HFFc6 (cell line): Measurements from ENCODE around the gene PPP1R14B. TPM values are rescaled to one million over a fixed set of nuclear protein-coding genes. Genes with fewer than 3 reads are reported as not detected.

Experiments
- DNase-seq: peaks from one replicate; pipeline ENCODE4 v3.0.0-alpha.2; 2018
- H3K27ac Mint-ChIP-seq: 2 replicates; pipeline ENCODE4 v1.8.0; 2020; ENCODE audit warnings: mild to moderate bottlenecking, mixed read lengths
- H3K27me3 Mint-ChIP-seq: 2 replicates; pipeline ENCODE4 v1.8.0; 2021; ENCODE audit warnings: mild to moderate bottlenecking, moderate library complexity, mixed read lengths; ENCODE audit not compliant: insufficient read depth
- H3K36me3 Mint-ChIP-seq: 2 replicates; pipeline ENCODE4 v1.8.0; 2021; ENCODE audit warnings: low read depth, mixed read lengths
- H3K4me1 Mint-ChIP-seq: 2 replicates; pipeline ENCODE4 v1.8.0; 2020; ENCODE audit warnings: low read depth, mixed read lengths
- H3K4me3 Mint-ChIP-seq: 2 replicates; pipeline ENCODE4 v1.8.0; 2020; ENCODE audit warnings: mild to moderate bottlenecking, moderate library complexity, mixed read lengths
- H3K9me3 Mint-ChIP-seq: 2 replicates; pipeline ENCODE4 v1.8.0; 2020; ENCODE audit warnings: mild to moderate bottlenecking, mixed read lengths
- CTCF ChIP-seq: fragments of 200-600 bp; sonication (generic); IDR thresholded peaks from 2 replicates; pipeline ENCODE4 v1.5.0; 2021; ENCODE audit warnings: antibody characterized with exemption, mild to moderate bottlenecking
- total RNA-seq, 6 experiments: library from RNA; stranded (reverse); fragmentation: NEBNext Ultra II Directional; extraction: Animal tissue kit (Norgen Biotek cat#: 25700); gene quantifications; 2 replicates in 1 of 6; 3 replicates in 5 of 6; pipeline ENCODE4 v1.2.3, GENCODE V29; 2021

The PPP1R14B gene
- total RNA-seq, 6 experiments from 2014 or later = 386 to 478 (median 429) TPM

DNA sequence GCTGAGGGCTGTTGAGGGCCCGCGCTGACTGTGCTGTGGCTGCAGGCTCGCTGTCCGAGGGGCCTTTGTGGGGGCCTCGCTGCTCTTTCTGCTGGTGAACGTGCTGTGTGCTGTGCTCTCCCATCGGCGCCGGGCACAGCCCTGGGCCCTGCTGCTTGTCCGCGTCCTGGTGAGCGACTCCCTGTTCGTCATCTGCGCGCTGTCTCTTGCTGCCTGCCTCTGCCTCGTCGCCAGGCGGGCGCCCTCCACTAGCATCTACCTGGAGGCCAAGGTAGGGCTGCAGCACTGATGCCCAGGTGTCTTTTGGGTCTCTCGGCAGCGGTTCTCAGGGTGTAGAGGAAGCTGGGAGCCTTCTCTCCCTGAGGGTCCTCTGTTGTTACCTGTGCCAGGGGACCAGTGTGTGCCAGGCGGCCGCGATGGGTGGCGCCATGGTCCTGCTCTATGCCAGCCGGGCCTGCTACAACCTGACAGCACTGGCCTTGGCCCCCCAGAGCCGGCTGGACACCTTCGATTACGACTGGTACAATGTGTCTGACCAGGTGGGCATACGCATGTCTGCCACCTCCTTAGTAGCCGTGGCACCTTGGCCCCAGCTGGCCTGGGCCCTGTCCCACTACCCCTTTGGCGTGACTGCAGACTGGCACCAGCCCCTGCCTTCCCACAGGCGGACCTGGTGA is 41.1 kb upstream of the PPP1R14B start:
- no peak for DNase-seq
- Mint-ChIP-seq H3K4me3 (no peak overlapping the region), H3K27ac (no peak overlapping the region), H3K27me3 (peaks cover 15% of the 10 kb centered on the region), H3K36me3 (no peaks in the 10 kb centered on the region), H3K4me1 (peaks cover 16% of the 10 kb centered on the region), H3K9me3 (no peaks in the 10 kb centered on the region)
- TF ChIP-seq CTCF = no peak

GRCh38 chr11:64286801-64287159 is 40.0 kb upstream of the PPP1R14B start:
- H3K27me3 Mint-ChIP-seq = peaks cover 14% of the 10 kb centered on the region
- no peak for DNase-seq
- H3K27ac Mint-ChIP-seq = peak overlapping the region; percentile 68; the same call in 1 of the 2 replicates
- peaks cover 16% of the 10 kb centered on the region for H3K4me1 Mint-ChIP-seq
- peak overlapping the region; percentile 83 for H3K4me3 Mint-ChIP-seq
- no peak for TF ChIP-seq CTCF
- no peaks in the 10 kb centered on the region; the same call in 1 of the 2 replicates for H3K36me3 Mint-ChIP-seq
- no peaks in the 10 kb centered on the region for H3K9me3 Mint-ChIP-seq

DNA sequence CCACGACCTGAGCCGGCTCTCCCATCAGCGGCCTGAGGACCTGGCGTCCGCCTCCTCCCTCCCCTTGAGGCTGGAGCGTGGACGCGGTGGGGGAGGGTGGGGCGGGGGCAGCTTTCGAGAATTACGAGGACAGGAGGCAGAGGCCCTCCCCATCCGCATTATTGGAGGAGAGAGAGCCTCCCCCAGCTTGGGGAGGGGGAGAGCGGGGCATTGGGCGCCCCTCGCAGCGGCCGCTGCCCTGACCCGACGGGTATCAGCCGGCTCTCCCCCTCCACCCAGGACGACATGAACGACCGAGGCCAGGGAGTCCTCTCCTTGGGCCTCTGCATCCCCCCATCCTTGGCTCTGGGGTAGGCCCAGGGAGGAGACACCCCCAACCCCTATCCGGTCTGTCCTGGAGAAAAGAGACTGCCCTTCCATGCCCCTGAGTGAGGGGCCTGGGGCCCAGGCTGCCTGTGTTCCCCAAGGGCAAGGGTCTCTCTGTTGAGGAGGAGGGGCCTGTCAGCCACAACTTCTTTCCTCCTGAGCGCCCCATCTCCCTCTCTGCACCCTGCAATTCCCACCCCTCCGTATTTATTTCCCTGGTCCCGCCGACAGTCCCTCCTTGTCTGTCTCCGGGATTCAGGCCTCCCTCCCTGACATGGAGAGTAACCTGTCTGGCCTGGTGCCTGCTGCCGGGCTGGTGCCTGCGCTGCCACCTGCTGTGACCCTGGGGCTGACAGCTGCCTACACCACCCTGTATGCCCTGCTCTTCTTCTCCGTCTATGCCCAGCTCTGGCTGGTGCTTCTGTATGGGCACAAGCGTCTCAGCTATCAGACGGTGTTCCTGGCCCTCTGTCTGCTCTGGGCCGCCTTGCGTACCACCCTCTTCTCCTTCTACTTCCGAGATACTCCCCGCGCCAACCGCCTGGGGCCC is 39.4 kb upstream of the PPP1R14B start:
- Mint-ChIP-seq H3K27me3 (peaks cover 15% of the 10 kb centered on the region), H3K4me3 (peak overlapping the region; percentile 83), H3K9me3 (no peaks in the 10 kb centered on the region), H3K4me1 (peaks cover 21% of the 10 kb centered on the region), H3K36me3 (peaks cover 6% of the 10 kb centered on the region), H3K27ac (peak overlapping the region; percentile 68)
- TF ChIP-seq CTCF = peak; percentile 40; the same call in 1 of the 2 replicates
- no peak for DNase-seq

DNA sequence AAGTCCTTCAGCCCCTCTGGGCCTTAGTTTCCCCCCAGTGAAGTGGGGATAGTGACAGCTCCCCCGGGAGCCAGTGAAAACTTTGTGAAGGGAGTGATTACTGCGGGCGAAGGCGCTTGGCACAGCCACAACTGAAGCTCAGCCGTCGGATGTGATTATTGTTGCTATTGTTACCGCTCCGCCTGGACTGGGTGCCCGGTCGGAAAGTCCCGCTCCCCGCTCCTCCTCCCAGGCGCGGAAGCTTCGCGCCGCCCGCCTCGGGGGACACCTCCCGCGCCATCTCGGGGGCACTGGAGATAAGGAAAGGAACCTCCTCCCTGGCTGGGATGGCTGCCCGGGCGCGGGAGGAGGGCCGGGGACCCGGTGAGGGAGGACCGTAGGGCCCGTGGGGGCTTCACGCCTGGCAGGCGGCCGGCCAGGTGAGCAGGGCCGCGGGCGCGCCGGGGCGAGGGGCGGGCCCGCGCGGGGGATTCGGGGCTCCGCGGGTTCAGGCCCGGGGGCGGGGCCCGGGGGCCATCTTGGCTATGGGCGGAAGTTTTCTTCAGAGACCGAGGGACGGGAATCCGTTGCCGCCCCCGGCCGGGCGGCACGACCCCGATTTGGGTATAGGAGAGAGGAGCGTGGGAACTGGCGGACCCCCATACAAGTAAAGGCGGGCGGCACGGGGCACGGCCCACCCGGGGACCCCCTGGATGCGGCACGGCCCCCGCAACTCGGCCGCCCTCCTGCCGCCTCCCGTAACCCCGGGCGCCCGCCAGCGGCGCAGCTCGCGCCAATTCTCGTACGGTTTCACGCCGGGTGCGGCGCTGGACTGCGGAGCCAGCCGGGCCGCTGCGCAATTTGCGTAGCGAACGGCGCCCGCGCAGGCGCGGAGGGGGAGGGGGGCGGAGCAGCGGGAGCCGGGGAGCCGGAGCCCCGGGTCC is 38.5 kb upstream of the PPP1R14B start, which contains the start of gene GPR137:
GPR137 (plus strand) TSS at position 887 of the 923 bp plus-strand sequence. CDS start 677 bp downstream, outside the sequence.
- Mint-ChIP-seq H3K27me3 (peaks cover 12% of the 10 kb centered on the region), H3K27ac (peak within 1 kb of the TSS; percentile 90), H3K4me1 (peaks cover 23% of the 10 kb centered on the region), H3K9me3 (no peaks in the 10 kb centered on the region), H3K4me3 (peak within 1 kb of the TSS; percentile 88), H3K36me3 (peaks cover 7% of the 10 kb centered on the region)
- TF ChIP-seq CTCF = no peak; the same call in 1 of the 2 replicates
- peak; percentile 48 for DNase-seq
